HEK293 (cell line): ENCODE data around the gene CHST2.

ENCODE experiments used
- CTCF ChIA-PET: fragments of 350-600 bp; formaldehyde crosslinking; extraction: SDS; loops from one replicate; lab custom pipeline; 2021; ENCODE audit warnings: antibody characterized with exemption; lab: Yijun Ruan, JAX
- POLR2A ChIA-PET: fragments of 300-600 bp; formaldehyde crosslinking; extraction: SDS; loops from one replicate; lab custom pipeline; 2020; ENCODE audit warnings: antibody characterized with exemption, inconsistent platforms; lab: Yijun Ruan, JAX
- H3K27ac ChIP-seq: fragments of 200-500 bp; sonication (Bioruptor generic); 2 replicates; pipeline ENCODE4 v1.5.1; 2014; ENCODE audit warnings: low read depth, low read length, control low read depth, inconsistent platforms; ENCODE audit errors: extremely low read depth
- H3K36me3 ChIP-seq, 2 experiments: fragments of 200-500 bp in 1 of 2; sonication (Bioruptor generic) in 1 of 2; 1 replicate in 1 of 2; 2 replicates in 1 of 2; pipeline ENCODE4 v1.5.1; 2014 to 2017; ENCODE audit warnings: inconsistent platforms in 2 of 2, low read length in 2 of 2; ENCODE audit not compliant: control insufficient read depth in 2 of 2, insufficient read depth in 1 of 2
- H3K4me1 ChIP-seq: fragments of 200-500 bp; sonication (Bioruptor generic); 2 replicates; pipeline ENCODE4 v1.5.1; 2014; ENCODE audit warnings: mild to moderate bottlenecking, low read length, inconsistent platforms; ENCODE audit not compliant: control insufficient read depth, insufficient read depth
- H3K4me3 ChIP-seq: 2 replicates; pipeline ENCODE4 v1.5.1; 2011; ENCODE audit warnings: low read depth, mild to moderate bottlenecking, control low read depth, low read length, moderate library complexity
- H3K9me3 ChIP-seq: fragments of 200-500 bp; sonication (Bioruptor generic); 2 replicates; pipeline ENCODE4 v1.5.1; 2014; ENCODE audit warnings: low read depth, low read length, inconsistent platforms; ENCODE audit not compliant: control insufficient read depth, insufficient read depth
- INSM2 ChIP-seq: fragments of 450-650 bp; formaldehyde crosslinking; IDR thresholded peaks from 2 replicates; pipeline ENCODE4 v1.5.1; 2016; ENCODE audit warnings: missing biosample characterization, missing genetic modification characterization
- KLF1 ChIP-seq: fragments of 450-650 bp; formaldehyde crosslinking; IDR thresholded peaks from 2 replicates; pipeline ENCODE4 v1.5.1; 2016; ENCODE audit warnings: missing biosample characterization, missing genetic modification characterization
- MZF1 ChIP-seq: fragments of 450-650 bp; formaldehyde crosslinking; IDR thresholded peaks from 2 replicates; pipeline ENCODE4 v1.5.1; 2017; ENCODE audit warnings: missing biosample characterization, missing genetic modification characterization, borderline replicate concordance
- SP2 ChIP-seq: fragments of 450-650 bp; formaldehyde crosslinking; IDR thresholded peaks from 2 replicates; pipeline ENCODE4 v1.5.1; 2016; ENCODE audit warnings: missing biosample characterization, missing genetic modification characterization
- TSHZ1 ChIP-seq: fragments of 450-650 bp; formaldehyde crosslinking; IDR thresholded peaks from 2 replicates; pipeline ENCODE4 v1.5.1; 2016; ENCODE audit warnings: missing biosample characterization, missing genetic modification characterization, borderline replicate concordance
- ZBTB8A ChIP-seq: fragments of 450-650 bp; formaldehyde crosslinking; IDR thresholded peaks from 2 replicates; pipeline ENCODE4 v1.5.1; 2016; ENCODE audit warnings: missing biosample characterization, missing genetic modification characterization
- ZFP37 ChIP-seq: fragments of 450-650 bp; formaldehyde crosslinking; IDR thresholded peaks from 2 replicates; pipeline ENCODE4 v1.5.1; 2016; ENCODE audit warnings: missing biosample characterization, missing genetic modification characterization
- ZNF133 ChIP-seq: fragments of 450-650 bp; formaldehyde crosslinking; IDR thresholded peaks from 2 replicates; pipeline ENCODE4 v1.5.1; 2016; ENCODE audit warnings: missing biosample characterization, missing genetic modification characterization
- ZNF140 ChIP-seq: fragments of 450-650 bp; formaldehyde crosslinking; IDR thresholded peaks from 2 replicates; pipeline ENCODE4 v1.5.1; 2016; ENCODE audit warnings: missing biosample characterization, missing genetic modification characterization
- ZNF157 ChIP-seq: fragments of 450-650 bp; formaldehyde crosslinking; IDR thresholded peaks from 2 replicates; pipeline ENCODE4 v1.5.1; 2016; ENCODE audit warnings: missing biosample characterization, missing genetic modification characterization
- ZNF26 ChIP-seq: fragments of 450-650 bp; formaldehyde crosslinking; IDR thresholded peaks from 2 replicates; pipeline ENCODE4 v1.5.1; 2016; ENCODE audit warnings: missing biosample characterization, missing genetic modification characterization
- ZNF366 ChIP-seq: fragments of 450-650 bp; formaldehyde crosslinking; conservative IDR thresholded peaks from 2 replicates; pipeline ENCODE4 v1.5.1; 2016; ENCODE audit warnings: missing biosample characterization, missing genetic modification characterization
- ZNF433 ChIP-seq: fragments of 450-650 bp; formaldehyde crosslinking; IDR thresholded peaks from 2 replicates; pipeline ENCODE4 v1.5.1; 2016; ENCODE audit warnings: missing biosample characterization, missing genetic modification characterization, low read depth
- ZNF629 ChIP-seq: fragments of 450-650 bp; formaldehyde crosslinking; IDR thresholded peaks from 2 replicates; pipeline ENCODE4 v1.5.1; 2017; ENCODE audit warnings: missing biosample characterization, missing genetic modification characterization
- TF ChIP-seq, protein P1 (sequence below): fragments of 450-650 bp; formaldehyde crosslinking; IDR thresholded peaks from 2 replicates; pipeline ENCODE4 v1.5.1; 2017; ENCODE audit warnings: missing biosample characterization, missing genetic modification characterization
- TF ChIP-seq, protein P2 (sequence below): fragments of 450-650 bp; formaldehyde crosslinking; IDR thresholded peaks from 2 replicates; pipeline ENCODE4 v1.5.1; 2016; ENCODE audit warnings: missing biosample characterization, missing genetic modification characterization
- TF ChIP-seq, protein P3 (sequence below): fragments of 450-650 bp; formaldehyde crosslinking; IDR thresholded peaks from 2 replicates; pipeline ENCODE4 v1.5.1; 2016; ENCODE audit warnings: missing biosample characterization, missing genetic modification characterization, low read depth

Gene CHST2

GRCh38 chr3:143158014-143158988, 38.7 kb downstream of the CHST2 start:
- CTCF ChIA-PET: interaction anchor here (0.5 to 1.0 kb wide), 4 partner anchors 10 to 1420 kb away, joined by 3 to 4 read pairs (median 3); no protein-coding TSS in a partner anchor
- Histone ChIP-seq H3K4me1 (no peaks in the 10 kb centered on the region), H3K4me3 (no peak overlapping the region), H3K9me3 (no peaks in the 10 kb centered on the region), H3K27ac (no peak overlapping the region), H3K36me3 (no peaks in the 10 kb centered on the region)
- POLR2A ChIA-PET: no interaction called here
- TF ChIP-seq ZNF629 (tag by site-specific recombination) (peak; percentile 77), ZNF140 (no peak), INSM2 (no peak), TSHZ1 (tag by site-specific recombination) (0 out of 2 replicates have a peak, but pooled peaks have one; percentile 14), ZFP37 (tag by site-specific recombination) (peak; percentile 33; the same call in 1 of the 2 replicates), SP2 (tag by site-specific recombination) (0 out of 2 replicates have a peak, but pooled peaks have one; percentile 15), ZNF366 (tag by site-specific recombination) (peak; percentile 65; the same call in 1 of the 2 replicates), KLF1 (tag by site-specific recombination) (no peak), ZNF133 (no peak), ZNF157 (tag by site-specific recombination) (no peak), ZNF433 (tag by site-specific recombination) (no peak), MZF1 (tag by site-specific recombination) (no peak), ZNF26 (tag by site-specific recombination) (no peak), ZBTB8A (tag by site-specific recombination) (no peak)
- TF ChIP-seq, protein P1, sequence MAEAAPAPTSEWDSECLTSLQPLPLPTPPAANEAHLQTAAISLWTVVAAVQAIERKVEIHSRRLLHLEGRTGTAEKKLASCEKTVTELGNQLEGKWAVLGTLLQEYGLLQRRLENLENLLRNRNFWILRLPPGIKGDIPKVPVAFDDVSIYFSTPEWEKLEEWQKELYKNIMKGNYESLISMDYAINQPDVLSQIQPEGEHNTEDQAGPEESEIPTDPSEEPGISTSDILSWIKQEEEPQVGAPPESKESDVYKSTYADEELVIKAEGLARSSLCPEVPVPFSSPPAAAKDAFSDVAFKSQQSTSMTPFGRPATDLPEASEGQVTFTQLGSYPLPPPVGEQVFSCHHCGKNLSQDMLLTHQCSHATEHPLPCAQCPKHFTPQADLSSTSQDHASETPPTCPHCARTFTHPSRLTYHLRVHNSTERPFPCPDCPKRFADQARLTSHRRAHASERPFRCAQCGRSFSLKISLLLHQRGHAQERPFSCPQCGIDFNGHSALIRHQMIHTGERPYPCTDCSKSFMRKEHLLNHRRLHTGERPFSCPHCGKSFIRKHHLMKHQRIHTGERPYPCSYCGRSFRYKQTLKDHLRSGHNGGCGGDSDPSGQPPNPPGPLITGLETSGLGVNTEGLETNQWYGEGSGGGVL (tag by site-specific recombination): no peak
- TF ChIP-seq, protein P2, sequence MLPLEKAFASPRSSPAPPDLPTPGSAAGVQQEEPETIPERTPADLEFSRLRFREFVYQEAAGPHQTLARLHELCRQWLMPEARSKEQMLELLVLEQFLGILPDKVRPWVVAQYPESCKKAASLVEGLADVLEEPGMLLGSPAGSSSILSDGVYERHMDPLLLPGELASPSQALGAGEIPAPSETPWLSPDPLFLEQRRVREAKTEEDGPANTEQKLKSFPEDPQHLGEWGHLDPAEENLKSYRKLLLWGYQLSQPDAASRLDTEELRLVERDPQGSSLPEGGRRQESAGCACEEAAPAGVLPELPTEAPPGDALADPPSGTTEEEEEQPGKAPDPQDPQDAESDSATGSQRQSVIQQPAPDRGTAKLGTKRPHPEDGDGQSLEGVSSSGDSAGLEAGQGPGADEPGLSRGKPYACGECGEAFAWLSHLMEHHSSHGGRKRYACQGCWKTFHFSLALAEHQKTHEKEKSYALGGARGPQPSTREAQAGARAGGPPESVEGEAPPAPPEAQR (tag by site-specific recombination): no peak
- TF ChIP-seq, protein P3, sequence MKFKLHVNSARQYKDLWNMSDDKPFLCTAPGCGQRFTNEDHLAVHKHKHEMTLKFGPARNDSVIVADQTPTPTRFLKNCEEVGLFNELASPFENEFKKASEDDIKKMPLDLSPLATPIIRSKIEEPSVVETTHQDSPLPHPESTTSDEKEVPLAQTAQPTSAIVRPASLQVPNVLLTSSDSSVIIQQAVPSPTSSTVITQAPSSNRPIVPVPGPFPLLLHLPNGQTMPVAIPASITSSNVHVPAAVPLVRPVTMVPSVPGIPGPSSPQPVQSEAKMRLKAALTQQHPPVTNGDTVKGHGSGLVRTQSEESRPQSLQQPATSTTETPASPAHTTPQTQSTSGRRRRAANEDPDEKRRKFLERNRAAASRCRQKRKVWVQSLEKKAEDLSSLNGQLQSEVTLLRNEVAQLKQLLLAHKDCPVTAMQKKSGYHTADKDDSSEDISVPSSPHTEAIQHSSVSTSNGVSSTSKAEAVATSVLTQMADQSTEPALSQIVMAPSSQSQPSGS (tag by site-specific recombination): peak; percentile 80
